Measurements from ENCODE around the gene SLC17A6. TPM values are rescaled to one million over a fixed set of nuclear protein-coding genes. Genes with fewer than 3 reads are reported as not detected.

SLC17A6 gene
- polyA plus RNA-seq, 1 donor = not detected

Other genes starting within 250 kb of the SLC17A6 start
- gene ANO5, start 145.3 kb upstream of the SLC17A6 start, polyA plus RNA-seq = 8.2 TPM